GM11168 (cell line): Measurements from ENCODE around the gene KCNIP3.

Experiments used
- in situ Hi-C: fragments of 300-500 bp; cut with MboI; formaldehyde crosslinking; loops from one replicate; pipeline ENCODE4 v1.12.0; 2022; ENCODE audit warnings: low sequenced_read_pairs; ENCODE audit not compliant: unreplicated experiment

Gene KCNIP3

DNA sequence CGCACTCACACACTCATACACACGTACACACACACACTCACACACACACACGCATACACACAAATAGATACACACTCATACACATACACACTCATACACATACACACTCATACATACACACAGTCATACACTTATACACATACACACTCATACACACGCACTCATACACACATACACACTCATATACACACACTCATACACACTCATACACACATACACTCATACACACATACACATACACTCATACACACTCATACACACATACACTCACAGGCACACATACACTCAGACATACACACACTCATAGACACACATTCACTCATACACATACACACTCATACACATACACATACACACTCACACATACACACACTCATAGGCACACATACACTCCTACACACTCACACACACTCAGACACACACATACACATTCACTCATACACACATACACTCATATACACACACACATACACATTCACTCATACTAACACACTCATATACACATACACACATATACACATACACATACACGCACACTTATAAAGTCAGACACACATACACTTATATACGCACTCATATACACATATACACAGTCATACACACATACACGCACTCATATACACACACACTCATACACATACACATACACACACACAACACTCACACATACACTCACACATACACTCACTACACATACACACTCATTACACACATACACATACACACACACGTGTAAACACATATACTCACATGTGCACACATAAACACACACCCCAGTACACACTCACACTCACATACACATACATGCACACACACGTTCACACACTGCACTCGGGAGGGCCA, 28.7 kb downstream of the KCNIP3 start:
- in situ Hi-C loops = no loop called here

DNA sequence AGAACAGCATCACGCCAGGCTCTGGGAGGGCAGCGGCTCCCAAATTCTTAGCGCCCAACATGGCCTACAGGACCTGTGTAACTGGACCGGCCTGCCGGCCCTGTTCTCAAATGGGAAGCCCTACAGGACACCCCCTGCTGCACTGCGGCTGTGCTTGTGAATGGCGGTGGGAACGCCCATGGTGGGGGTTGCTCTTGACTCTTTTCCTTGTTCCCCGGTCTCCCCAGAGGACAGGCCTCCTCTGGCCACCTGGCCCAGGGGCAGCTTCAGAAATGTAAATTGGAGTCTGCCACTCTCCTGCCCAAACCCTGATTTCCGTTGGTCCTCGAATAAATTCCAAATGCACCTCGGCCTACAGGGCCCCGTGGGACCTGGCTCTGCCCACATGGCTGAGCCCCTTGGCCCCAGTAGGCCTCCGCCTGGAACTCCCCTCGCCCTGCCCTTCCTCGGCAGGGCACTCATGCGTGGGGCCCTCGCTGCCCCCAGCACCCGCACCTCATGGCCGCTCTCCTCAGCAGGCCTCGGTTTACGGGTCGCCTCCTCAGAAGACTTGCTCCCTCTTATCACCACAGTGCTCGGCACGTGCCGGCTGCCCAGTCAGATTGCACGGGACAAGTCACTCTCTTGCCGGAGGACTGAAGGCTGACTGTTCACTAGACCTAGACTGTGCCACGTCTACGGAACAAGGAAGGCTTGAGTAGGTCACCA, 29.4 kb downstream of the KCNIP3 start:
- in situ Hi-C loops = no loop called here

DNA sequence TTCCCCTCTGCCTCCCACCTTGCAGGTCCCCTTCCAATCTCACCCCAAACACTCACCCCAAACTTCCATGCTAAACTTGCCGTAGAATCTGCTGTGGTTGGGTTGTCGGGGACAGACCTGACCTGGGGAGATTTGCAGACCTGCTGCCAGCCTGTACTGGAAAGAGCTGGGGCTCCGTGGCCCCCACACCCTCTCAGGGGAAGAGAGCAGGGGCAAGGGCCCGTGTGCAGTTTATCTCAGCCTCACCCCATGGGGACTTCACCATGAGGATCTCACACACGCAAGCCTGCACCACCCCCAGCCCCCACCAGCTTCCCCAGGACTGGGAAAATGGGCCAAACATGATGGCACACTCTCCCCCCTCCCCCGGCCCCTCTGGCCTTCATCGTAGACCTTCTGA, 30.7 kb downstream of the KCNIP3 start:
- in situ Hi-C loops = no loop called here

DNA sequence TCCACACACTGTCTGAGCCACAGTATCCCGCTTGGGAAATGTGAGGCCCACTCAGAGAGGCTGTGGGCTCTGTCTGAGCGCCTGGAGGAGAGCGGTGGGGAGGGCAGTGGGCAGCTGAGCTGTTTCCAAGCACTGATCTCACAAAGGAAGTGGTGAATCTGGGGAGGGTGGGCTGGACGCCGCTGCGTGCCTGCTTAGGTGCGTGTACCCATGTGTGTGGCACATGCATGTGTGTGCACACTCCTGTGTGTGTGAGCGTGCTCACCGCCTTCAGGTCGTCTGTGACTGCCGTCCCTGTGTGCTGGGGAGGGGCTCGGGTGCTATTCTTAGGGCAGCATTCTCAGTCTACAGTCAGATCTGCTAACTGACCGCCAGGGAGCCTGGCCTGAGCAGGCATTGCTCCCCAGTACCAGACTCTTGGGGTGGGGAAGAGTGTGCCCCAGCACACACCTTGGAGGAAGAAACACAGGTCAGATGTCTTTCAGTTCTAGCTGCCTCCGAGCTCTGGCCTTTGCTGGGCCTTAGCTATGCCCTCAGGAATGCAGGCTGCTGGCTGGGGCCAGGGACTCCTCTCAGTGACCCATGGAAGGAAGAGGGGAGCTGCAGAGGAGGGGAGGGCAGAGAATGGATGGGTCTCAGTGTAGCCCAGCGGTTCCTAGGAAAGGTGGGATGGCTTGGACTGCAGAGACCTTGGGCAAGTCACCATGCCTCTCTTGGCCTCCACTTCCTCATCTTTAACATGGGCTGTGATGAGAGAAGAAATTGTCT, 31.4 kb downstream of the KCNIP3 start:
- in situ Hi-C loops = no loop called here

DNA sequence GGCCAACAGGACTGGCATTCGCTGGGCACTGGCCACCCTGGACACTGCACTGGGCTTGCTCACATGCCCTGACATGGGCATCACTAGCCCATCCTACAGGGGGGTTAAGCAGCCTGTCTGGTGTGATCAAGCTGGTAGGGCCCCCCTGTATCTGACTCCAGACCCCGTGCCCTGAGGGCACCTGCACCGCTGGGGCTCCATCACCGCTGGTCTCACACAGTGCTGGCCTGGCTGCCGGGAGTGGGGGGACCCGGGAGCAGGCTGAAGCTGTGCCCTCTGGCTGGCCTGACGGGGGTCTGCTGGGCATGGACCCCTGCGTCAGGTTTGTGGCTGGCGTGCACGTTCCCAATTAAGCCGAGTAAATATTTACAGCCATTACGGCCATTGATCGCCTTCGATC, 32.3 kb downstream of the KCNIP3 start:
- in situ Hi-C loops = no loop called here

DNA sequence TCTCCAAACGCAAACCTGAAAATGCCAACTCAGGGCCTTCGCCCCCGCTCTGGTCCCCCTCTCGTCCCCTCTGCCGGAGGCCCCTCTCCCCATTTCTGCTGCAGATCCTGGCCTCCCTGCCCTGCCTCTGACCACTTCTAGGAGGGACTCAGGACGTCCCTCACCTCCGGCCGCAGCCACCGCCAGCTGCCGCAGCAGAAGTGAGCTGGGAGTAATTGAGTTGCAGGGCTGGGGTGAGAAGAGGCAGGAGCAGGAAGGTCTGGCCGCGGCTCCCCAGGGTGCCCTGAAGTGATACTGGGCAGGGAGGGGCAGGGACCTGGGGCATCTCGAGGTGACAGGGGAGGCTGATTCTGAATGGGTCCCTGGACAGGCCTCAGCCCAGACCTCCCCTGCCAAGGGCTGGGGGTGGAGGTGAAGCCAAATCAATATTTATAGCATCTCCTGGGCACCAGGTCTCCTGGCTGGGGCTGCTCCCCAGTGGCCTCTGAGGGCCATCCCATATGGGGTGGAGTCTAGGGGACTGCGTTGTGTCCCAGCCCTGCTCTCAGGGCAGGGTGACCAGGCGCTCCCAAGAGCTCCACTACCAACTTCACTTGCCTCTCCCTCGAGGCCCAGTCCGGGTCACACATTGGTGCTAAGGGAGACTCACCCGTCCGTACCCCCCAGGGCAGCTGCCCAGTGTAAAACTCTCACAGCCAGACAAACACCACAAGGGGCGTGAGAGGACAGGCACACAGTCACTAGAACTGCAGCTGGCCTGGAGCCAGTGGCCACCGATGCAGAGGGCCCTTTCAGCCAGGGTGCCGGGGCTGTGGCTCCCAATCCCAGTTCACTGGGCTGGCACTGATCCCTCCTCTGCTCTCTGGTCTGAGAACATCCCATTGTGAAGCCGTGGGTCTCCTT, 33.0 kb downstream of the KCNIP3 start:
- in situ Hi-C loops = no loop called here

DNA sequence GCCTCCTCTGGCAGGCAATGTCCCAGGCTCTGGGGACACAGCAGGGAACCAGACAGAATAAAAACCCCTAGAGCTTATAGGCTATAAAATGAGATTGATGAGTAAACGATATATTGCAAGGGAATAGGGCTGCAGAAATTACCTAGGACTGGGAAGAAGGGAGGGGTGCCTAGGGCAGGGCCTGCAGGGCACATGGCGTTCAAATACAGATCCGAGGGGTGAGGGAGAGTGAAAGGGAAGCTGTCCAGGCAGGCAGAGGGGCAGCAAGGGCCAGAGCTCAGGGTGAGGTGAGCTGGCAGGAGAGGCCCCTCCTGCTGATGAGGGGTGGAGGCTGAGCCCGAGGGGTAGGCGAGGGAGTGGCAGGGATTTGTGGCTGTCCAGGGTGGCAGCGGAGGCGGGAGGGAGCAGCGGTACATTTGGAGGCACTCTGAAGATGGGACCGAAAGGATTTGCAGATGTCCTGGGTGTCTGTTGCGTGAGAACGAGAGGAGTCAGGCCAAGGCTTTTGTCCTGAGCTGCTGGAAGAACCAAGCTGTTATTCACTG, 33.7 kb downstream of the KCNIP3 start:
- in situ Hi-C loops = no loop called here

DNA sequence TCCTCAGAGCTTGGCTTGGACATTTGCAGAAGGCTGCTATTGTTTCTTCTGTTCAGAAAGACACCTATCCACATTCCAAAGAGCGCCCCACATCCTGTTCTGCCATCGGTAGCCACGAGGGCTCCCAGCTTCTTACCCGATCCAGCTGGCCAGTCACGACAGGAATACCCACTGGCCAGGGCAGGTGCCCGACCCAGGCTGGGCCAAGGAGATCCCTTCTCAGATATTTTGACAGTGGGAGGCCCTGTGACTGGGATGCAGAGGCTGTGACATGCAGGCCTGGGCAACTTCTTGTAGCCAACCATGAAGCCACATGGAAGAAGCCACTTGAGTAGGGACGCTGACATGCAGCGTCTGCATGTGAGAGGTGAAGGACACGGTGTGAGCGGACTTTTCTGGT, 34.5 kb downstream of the KCNIP3 start:
- in situ Hi-C loops = no loop called here

DNA sequence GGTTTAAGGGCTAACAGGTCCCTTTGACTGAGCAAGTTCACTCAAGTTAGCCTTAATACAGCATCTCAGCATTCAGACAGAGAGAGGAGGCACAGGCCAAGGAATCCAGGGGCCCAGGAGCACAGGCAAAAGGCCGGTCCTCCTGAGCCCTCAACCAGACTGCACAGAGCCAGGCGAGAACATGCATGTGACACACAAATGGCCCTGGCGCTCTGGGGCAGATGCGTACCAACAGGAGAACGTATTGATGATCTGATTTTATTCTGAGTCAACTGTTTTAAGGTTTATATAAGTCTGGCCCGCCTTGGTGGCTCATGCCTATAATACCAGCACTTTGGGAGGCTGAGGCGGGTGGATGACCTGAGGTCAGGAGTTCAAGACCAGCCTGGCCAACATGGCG, 34.9 kb downstream of the KCNIP3 start:
- in situ Hi-C loops = no loop called here

DNA sequence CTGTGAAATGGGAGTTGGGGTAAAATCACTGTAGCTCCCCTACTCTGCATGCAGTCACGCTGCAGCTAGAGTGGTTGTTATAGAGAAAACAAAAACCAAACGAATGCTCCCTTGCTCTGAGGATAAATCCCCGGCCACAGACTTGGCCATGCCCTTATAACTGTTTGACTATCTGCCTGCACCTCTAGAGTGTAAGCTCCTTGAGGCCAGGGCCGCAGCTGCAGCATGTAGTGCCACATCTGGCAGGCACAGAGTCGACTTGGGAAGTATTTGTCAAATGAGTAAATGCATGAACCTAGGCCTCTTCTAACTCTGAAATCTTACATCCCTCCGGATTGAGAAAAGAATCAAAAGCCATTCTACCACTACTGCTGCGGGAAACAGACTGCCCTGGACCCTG, 35.9 kb downstream of the KCNIP3 start:
- in situ Hi-C loops = no loop called here

DNA sequence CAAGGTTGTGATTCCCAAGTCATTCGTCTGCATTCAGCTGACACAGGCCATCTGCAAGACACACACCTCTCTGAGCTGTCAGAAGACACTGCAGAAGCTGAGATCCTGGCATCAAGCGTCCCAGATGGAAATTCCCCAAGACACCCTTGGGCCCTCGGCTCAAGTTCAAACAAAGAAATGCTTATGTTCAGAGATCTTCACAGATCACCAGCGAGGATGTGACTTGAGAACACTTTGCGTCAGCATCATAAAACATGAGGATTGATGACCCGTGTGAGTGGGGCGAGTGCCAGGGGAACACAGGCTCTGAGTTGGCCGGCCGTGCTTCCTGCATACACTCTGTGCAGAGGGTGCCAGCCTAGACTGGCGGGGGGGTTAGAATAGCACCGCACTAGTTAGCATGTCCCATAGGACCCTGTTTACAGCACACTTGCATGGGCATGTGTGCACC, 36.8 kb downstream of the KCNIP3 start:
- in situ Hi-C loops = no loop called here

DNA sequence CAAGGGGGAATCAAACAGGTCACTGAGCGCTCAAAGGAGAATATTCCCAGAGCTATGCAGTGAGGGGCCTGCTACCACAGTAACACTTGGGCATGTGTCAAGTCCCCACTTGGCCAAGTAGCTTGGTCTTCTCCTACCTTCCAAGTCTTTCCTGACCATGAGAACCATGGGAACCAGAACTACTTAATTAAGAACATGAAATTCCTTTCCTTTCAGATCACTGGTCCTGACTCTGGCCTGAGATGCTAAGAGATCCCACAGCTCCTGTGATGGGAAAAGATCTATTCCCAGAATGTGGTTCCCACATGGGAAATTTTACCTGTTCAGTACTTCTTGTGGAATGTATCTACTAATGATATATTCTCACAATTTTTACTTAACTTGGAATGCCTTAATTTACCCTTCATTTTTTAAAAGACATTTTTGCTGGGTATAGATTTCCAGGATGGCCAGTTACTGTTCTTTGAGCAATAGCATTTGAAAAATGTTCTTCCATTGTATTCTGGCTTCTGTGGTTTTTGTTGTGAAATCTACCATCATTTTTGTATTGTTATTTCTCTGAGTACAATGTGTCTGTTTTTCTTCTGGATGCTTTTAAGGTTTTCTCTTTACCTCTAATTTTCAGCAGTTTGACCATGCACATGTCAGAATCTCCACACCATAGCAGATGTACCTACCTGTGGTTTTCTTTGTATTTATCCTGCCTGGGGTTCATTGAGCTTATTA, 37.9 kb downstream of the KCNIP3 start:
- in situ Hi-C loops = no loop called here

DNA sequence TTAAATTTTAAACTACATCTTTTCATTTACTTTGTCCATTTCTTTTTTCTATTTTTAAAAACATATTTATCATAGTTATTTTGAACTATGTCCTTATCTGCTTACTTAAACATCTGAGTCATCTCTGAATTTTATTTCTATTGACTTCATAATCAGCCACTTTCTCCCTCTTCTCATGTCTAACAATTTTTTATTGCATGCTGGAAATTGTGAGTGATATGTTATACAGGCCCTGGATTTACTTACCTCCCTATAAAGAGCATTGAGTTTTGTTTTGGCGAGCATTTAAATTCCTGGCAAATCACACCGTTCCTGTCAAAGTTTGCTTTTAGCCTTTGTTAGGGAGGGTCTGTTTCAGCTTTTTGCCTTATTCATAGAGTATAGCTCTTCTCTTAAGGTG, 39.3 kb downstream of the KCNIP3 start:
- in situ Hi-C loops = no loop called here

DNA sequence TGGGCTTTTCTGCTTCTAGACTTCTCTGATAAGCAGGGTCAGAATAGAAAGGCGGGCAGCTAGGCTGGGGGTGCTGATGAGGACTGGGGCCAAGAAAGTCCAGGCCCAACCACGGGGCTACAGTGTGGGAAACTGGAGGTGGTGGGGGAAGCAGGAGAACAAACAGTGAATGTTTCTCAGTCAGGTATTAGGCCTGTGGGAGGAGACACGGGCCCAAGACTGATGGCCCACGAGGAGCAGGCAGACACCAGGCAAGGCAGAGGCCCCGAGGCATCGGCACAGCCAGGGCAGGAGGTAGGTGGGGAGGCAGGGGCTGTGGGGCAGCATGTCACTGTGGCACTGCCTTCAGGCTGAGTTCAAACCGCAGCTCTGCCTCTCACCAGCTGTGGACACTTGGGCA, 40.7 kb downstream of the KCNIP3 start:
- in situ Hi-C loops = no loop called here

DNA sequence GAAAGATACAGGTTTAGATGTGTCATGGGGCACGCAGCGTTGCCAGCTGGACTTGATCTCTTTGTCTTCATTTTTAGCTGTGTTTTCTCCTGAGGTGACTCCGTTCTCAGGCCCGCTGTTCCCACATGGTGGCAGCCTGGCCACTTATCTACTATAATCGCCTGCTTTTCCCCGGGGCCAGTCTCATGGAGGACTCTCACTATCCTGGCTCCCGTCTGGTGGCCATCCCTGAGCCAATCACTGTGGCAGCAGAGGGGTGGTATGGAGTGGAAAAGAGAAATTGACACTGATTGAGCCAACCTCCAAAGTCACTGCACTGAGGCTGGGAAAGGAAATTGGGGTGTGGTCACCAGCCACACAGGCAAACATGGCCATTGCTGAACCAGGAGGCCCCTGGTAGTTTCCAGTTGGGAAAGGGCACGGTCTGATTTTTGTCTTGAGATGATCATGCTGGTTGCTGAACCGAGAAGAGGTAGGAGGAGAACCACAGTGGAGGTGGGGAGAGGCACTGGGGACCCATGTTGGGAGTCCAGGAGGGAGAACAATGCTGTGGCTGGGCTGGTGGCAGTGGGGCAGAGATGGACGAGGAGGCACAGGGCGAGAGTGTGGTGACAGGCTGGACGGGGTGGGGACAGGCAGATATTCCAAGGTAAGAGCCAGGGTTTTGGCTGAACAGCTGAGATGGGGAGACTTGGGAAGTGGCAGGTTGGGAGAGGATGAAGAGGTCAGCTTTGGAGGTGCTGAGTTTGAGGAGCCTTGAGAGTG, 45.6 kb downstream of the KCNIP3 start:
- in situ Hi-C loops = no loop called here

DNA sequence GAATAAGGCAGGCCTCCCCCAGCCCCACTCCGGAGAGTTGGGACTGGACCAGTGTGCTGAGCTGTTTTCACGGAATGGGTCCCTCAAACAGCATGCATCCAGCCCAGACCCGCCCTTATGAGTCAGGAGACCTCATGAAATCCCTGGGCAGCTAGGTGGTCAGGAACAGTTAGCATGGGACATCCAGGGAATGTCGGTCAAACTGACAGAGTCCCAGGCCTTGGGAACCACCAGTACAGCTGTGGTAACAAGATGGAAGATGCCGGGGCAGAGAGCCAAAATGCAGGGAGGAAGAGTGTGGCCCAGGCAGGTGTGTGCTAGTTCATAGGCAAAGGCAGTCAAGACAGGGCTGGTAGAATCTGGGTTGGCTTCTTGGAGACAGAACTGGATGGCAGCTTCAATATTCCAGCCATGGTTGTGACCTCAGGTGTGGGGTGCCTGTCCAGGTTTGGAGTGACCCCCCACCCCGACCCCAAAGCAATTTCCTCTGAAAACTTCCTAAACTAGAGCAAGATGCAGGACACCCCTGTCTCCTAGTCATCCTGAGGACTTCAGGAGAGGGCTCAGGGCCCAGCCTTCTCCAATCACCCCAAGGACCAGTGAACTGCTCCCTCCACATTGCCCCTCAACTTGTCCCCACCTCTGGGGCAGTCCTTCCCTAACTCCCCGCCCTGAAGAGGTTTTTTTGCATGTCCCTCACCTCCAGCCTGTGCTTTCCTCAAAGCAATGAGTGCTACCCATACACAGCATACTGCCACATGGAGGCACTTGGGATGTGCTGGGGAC, 46.5 kb downstream of the KCNIP3 start:
- in situ Hi-C loops = no loop called here

DNA sequence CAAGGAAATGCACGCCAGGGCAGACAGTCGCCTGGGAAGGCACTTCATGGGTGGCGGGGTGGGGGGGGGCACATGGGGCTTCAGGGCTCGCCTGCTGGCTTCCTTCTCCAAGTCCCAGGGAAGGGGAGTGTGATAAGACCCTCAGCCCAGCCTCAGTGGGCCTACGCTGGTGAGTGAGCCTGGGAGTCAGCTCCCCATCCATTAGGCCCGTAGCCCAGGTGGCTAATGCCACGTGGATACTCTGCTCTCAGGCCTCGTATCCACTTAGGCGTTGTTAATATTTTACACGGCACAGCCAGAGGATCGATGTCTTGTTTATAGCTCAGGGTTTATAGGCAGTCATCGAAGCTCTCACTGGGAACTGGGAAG, 47.1 kb downstream of the KCNIP3 start:
- in situ Hi-C loops = no loop called here

DNA sequence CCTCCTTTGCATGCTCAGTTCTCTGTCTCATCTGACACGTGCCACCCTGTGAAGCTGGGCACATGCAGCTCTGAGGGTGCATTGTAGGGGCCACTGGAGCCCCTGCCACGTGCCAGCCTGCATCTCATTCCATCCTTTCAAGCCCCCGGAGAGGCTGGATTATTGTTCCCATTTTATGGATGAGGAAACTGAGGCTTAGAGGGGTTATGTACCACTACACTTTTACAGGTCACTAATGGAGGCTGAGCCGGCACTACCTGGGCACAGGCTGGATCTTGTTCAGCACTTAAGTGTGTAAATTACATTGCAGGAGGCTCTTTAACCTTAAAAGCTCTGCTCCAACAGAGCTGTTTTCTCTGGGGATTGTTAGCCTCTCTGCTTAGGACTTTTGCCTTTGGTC, 47.5 kb downstream of the KCNIP3 start:
- in situ Hi-C loops = no loop called here
